Adipose tissue (tissue), 3 donors: Measurements from ENCODE around the gene XRCC5. TPM values are rescaled to one million over a fixed set of nuclear protein-coding genes. Genes with fewer than 3 reads are reported as not detected.
"Not testable (repeated sequence)": the region's sequence is repeated elsewhere in the genome, so short reads cannot be mapped to it uniquely, and the experiment has no call there.

ENCODE experiments used
- H3K27ac ChIP-seq: one replicate; pipeline ENCODE4 v1.5.1; 2013; ENCODE audit warnings: low read depth, low read length
- WGBS, 3 donors: extraction: QIAGEN DNeasy Blood & Tissue Kit; methylation state at CpG; one replicate each; pipeline ENCODE4 v1.1.7; 2013; 5-methylcytosine and 5-hydroxymethylcytosine counted together
- polyA plus RNA-seq, 3 donors: library from polyadenylated mRNA; stranded (reverse); fragments of 200-250 nt; gene quantifications; one replicate each; pipeline ENCODE4 v1.2.3, GENCODE V29; 2013
- donor health status: healthy with polysubstance abuse.
- donor health status: Bipolar disorder and iron deficiency.
- donor health status: healthy.

Gene XRCC5
- polyA plus RNA-seq, 3 donors, result 47.1 to 86.4 (median 85.7) TPM

GRCh38 chr2:216113572-216113971 lies 4.4 kb downstream of the XRCC5 start:
- H3K27ac ChIP-seq, result no peak overlapping the region
- 85 to 89% (median 87%) methylated on average over 3 of the region's 3 CpGs for WGBS, 3 donors

DNA sequence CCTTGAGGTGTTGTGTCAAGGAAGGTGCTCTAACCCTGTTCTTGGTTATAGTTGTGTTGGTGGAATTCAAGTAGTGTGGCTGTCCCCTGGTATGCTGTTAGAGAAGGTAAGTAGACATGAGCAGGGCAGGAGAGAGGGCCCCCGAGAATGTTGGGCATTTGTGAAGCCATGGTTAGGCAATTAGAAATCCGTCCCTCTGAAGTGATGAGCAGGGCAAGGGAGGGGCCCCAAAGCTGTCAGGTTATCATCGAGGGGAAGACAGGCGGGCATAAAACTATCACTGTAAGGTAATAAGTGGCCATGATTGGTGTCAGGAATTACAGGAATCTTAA lies 5.2 kb downstream of the XRCC5 start:
- H3K27ac ChIP-seq, result no peak overlapping the region
- WGBS, 3 donors, result 26 to 34% (median 33%) methylated on average over 4 of the region's 4 CpGs

- H3K27ac ChIP-seq, result no peak overlapping the region
- 4 to 7% (median 4%) methylated on average over 29 of the region's 29 CpGs for WGBS, 3 donors
Measured at GRCh38 chr2:216114714-216115531, 5.8 kb downstream of the XRCC5 start.

GRCh38 chr2:216116418-216116817 lies 7.3 kb downstream of the XRCC5 start:
- 91 to 100% (median 93%) methylated on average over 1 of the region's 1 CpG for WGBS, 3 donors
- H3K27ac ChIP-seq, result no peak overlapping the region

DNA sequence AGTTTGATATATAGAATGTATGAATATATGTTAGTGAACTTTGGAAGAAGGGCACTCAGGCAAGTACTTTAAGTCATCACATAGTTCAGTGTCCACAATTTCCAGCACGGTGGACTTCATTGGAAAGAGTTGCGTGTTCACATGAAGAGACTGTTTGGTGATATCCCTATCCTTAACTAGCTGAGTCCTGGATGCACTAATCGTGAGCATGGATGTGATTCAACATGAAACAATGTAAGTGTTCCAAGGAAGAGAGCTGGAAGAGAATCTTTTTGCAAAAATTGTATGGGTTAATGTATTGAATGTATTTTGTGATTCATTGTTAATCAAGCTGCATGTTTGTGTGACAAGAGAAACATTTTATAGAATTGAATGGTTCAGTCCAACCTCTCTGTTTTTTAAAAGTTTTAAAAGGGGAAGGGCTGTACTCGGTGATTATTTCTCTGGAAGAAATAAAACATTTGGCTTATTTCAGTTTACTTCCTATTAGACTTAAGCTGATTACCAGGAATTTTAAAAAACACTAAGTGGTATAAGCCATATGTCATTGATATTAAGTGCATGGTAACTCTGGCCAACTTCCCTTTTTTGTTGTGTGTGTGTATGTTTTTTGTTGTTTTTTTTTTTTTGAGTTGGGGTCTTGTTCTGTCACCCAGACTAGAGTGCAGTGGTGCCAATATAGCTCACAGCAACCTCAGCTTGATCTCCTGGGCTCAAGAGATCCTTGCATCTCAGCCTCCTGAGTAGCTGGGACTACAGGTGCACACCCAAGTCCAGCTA lies 8.6 kb downstream of the XRCC5 start:
- peak overlapping the region; percentile 32 for H3K27ac ChIP-seq
- 72 to 88% (median 73%) methylated on average over 4 of the region's 4 CpGs for WGBS, 3 donors

DNA sequence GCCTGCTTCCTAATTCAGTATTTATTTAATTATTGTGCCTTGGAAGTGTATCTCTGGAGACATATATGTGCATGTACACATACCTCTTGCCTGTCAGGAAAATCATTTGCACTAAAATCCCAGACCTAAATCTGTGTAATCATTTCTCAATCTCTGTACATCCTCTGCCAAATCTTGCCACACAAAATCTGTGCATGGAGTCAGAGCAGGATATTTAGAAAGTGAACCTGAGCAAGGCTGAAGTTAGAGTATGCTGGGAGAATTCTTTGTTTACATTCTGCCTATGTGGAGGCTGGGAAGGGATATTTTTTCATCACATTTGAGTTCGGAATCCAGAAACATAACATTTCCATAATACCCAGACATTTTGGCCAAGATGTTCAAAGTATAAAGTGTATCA lies 9.3 kb downstream of the XRCC5 start:
- H3K27ac ChIP-seq, result no peak overlapping the region
- 89 to 100% (median 90%) methylated on average over 1 of the region's 1 CpG for WGBS, 3 donors

DNA sequence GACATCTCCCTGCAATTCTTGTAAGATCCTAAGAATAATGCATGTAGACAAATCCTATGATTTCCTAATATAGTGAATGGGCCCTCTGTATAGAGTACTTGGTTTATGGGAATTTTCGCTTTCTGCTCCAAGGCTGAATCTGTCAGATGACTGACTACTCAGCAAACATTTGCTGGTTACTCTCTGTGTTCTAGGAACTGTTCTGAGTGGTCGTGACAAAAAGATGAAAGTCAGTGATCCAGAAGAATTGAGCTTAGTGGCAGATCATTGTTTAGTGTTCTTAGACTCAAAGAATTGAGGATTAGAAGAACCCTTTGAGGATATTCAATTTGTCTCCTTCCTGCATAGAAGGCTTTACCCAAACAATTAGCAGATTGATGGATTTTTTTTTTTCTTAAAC lies 10.0 kb downstream of the XRCC5 start:
- no peak overlapping the region for H3K27ac ChIP-seq
- 61 to 82% (median 73%) methylated on average over 2 of the region's 2 CpGs for WGBS, 3 donors

- 80 to 86% (median 85%) methylated on average over 3 of the region's 3 CpGs for WGBS, 3 donors
- no peak overlapping the region for H3K27ac ChIP-seq
Measured at GRCh38 chr2:216119986-216120385, 10.8 kb downstream of the XRCC5 start.

DNA sequence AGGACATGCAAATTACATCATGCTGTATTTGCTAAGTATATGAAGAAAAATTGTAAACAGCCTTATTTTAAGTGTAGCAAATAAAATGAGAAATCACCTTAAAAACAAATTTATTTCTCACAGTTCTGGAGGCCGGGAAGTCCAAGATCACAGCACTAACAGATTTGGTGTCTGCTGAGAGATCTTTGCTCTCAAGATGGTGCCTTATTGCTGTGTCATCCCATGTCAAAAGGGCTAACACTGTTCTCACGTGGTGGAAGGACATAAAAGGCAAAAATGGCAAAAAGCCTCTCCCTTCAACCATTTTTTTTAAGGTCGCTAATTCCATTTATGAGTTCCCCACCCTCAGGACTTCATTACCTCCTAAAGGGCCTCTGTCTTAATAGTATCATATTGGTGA lies 12.1 kb downstream of the XRCC5 start:
- WGBS, 3 donors, result 85 to 92% (median 88%) methylated on average over 3 of the region's 3 CpGs
- H3K27ac ChIP-seq, result no peak overlapping the region

DNA sequence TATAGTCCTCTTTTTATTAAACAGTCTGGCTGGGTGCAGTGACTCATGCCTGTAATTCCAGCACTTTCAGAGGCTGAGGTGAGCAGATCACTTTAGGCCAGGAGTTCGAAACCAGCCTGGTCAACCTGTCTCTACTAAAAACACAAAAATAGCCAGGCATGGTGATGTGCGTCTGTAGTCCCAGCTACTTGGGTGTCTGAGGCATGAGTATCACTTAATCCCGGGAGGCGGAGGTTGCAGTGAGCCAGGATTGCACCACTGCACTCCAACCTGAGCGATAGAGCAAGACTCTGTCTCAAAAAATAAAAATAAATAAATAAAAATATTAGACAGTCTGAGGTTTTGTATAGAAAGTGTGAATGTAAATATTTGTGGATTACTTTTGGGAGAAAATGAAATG lies 17.8 kb downstream of the XRCC5 start:
- H3K27ac ChIP-seq, result no peak overlapping the region
- 63 to 94% (median 72%) methylated on average over 5 of the region's 5 CpGs for WGBS, 3 donors

DNA sequence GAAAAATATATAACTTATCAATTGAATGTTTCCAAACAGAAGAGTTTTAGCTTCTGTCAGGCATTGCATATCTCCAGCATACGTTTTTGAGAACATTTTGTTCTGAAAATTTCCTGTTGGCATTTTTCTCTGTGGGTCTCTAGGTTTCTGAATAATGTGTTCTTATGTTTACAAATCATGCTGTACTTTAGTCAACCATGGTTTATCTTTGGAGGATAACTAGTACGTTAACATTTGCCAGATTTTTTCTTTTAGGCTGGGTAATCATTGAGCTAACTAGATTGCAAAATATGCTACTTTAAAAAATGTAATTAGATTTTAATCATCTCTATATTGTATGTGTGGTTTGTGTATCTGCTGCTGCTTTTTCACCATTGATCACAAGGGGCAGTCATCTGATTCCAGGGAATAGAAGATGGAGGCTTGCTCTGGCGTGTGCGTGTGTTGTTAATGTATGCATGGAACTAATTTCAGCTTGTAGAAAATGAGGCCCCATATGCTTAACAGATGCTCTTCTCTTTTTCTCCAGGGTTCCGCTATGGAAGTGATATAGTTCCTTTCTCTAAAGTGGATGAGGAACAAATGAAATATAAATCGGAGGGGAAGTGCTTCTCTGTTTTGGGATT lies 21.3 kb downstream of the XRCC5 start:
- 65 to 74% (median 70%) methylated on average over 6 of the region's 6 CpGs for WGBS, 3 donors
- no peak overlapping the region for H3K27ac ChIP-seq

GRCh38 chr2:216131175-216131926 lies 22.2 kb downstream of the XRCC5 start:
- no peak overlapping the region for H3K27ac ChIP-seq
- 72 to 96% (median 84%) methylated on average over 3 of the region's 3 CpGs for WGBS, 3 donors

DNA sequence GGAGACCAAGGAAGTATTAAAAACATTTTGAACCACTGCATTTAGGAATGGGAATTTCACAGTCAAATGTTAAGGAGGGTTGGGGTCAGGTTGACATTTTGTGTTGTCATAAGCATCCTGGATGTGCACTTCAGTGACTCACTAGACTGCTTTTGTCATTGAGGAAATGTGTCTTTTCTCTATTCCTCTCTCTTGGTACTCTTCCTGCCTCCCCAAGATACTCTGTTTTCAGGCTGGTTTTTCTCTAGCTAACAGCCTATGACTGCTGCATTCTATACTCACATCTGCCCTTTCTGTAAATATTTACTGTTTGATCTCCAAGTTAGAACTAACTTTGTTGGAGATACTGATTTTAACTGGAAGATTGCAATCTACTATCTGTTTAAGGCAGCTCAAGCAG lies 23.4 kb downstream of the XRCC5 start:
- H3K27ac ChIP-seq, result no peak overlapping the region

DNA sequence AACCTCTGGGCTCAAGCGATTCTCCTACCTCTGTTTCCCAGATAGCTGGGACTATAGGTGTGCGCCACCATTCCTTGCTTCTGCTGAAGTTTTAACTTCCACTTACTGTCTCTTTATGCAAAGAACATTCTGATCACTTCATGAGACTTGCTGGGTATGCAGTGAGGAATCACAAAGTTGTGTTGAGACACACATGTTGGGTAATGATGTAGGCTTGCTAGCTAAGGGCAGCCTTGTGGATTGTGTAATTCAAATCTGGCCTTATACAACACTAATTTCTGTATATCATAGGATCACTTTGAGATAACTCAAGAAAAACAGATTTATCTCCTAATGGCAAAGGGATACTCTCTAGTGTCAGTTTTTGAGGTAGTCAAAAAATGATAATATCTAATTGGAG lies 24.2 kb downstream of the XRCC5 start:
- H3K27ac ChIP-seq, result no peak overlapping the region
- WGBS, 3 donors, result 88 to 100% (median 90%) methylated on average over 2 of the region's 2 CpGs

GRCh38 chr2:216134958-216135541 lies 25.9 kb downstream of the XRCC5 start:
- 86 to 97% (median 93%) methylated on average over 4 of the region's 4 CpGs for WGBS, 3 donors
- no peak overlapping the region for H3K27ac ChIP-seq

- no peak overlapping the region for H3K27ac ChIP-seq
Measured at GRCh38 chr2:216139884-216140283, 30.7 kb downstream of the XRCC5 start.

GRCh38 chr2:216141516-216141915 lies 32.4 kb downstream of the XRCC5 start:
- WGBS, 3 donors, result 94 to 97% (median 97%) methylated on average over 4 of the region's 4 CpGs
- not testable (repeated sequence) for H3K27ac ChIP-seq

DNA sequence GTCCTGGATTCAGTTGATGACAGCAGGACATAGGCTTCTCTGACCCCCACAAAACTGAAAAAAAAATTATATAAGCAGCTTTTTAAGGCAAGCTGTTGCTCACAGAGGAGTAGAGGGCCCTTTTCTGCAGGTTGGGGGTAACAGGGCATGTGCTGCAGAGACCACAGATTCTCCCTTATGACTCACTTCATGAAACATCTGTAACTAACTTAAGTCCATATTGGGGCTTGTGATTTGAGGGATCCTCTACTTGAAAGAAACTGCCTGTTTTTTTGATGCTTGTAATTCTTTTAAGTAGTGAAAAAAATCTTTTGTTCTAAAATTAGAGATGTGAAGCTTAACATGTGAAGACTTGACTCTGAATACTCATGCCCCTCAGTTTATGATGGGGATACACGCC lies 33.4 kb downstream of the XRCC5 start:
- no peak overlapping the region for H3K27ac ChIP-seq
- WGBS, 3 donors, result 93 to 95% (median 94%) methylated on average over 1 of the region's 1 CpG

DNA sequence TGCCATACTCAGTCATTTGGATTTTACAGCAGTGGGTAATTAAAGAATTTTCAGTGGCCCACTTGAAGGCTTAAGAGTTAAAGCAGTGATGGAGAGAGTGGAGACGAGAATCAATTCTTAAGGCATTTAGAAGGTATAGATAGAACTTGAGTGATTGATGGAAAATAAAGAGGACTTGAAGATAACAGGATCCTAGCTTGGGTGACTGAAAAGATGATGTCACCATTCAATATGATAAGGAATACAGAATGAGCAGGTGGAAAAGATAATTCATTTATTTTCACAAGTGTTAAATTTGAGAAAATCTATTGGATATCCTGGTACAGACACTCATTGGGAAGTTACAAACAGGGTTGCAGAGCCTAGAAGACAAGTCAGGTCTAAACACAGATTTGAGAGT lies 35.2 kb downstream of the XRCC5 start:
- no peak overlapping the region for H3K27ac ChIP-seq
- WGBS, 3 donors, result 61 to 96% (median 93%) methylated on average over 1 of the region's 1 CpG
